ENCODE data around the gene VEGFB. TPM values are rescaled to one million over a fixed set of nuclear protein-coding genes. Genes with fewer than 3 reads are reported as not detected.

Gene VEGFB
- total and polyA plus RNA-seq, 2 donors (not counting 3 experiments of a cell fraction or from before 2014, with no cell fraction given) = 19.3 to 98.1 TPM

DNA sequence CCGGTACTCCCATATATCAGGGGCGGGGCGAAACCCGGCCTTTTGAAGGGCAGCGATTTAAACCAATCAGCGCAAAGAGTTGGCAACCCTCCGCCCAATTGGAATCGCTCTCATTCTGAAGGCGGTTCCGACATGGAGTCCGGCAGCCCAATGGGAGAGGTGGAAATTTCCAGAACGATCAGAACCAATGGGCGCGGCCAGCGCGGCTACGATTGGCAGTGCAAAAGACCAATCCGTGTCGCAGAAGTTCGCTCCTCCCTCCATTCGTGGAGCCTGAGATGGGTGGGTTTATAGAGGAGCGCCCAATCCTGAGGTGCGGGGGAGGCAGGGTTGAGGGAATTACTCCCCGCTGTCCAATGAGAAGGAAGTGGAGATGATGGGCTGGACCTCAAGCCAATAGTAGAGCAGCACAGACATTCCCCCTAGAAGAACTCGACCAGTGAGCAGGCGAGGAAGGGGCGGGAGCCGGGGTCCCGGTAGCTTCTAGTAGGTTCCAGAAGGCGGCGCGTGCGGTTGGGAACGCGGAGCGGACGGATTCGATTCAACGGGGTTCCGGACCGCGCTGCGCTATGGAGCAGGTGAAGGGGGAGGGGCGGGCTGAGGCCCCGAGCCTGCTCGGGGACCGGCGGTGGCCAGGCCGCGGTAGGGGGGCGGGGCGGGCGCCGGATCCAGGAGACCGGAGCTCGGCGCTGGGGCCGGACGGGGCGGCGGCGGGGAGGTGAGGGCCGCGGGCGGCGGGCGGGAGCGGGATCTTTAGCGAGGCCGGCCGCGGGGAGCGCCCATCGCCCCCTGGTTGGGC lies 48.5 kb upstream of the VEGFB start, which contains the start of gene STIP1:
Gene STIP1, plus strand, starts transcription at position 479 of the 799 bp plus-strand sequence. Its CDS starts 91 bp downstream, at position 570.
- Histone ChIP-seq H3K4me1 (ENCODE audit: control insufficient read depth, extremely low read depth, insufficient read depth, low read length) (peaks cover 14% of the 10 kb centered on the region), H3K36me3 (ENCODE audit: control insufficient read depth in 2 of 2, extremely low read depth in 1 of 2, insufficient read depth in 2 of 2, low read length in 2 of 2) (peaks cover 0 to 2% of the 10 kb centered on the region in 2 experiments), H3K9me3 (replicated peaks; ENCODE audit: control insufficient read depth, insufficient read depth, low read length) (no peaks in the 10 kb centered on the region), H3K9me1 (replicated peaks; ENCODE audit: control insufficient read depth, extremely low read depth, insufficient read depth, low read length) (no peaks in the 10 kb centered on the region), H2AFZ (ENCODE audit: low read depth, low read length) (peak within 1 kb of the TSS; percentile 29), H3K27ac (ENCODE audit: insufficient read depth, low read depth, low read length) (peak within 1 kb of the TSS; percentile 64), H4K20me1 (replicated peaks; ENCODE audit: control insufficient read depth, extremely low read depth, insufficient read depth, low read length) (no peaks in the 10 kb centered on the region), H3K79me2 (ENCODE audit: control insufficient read depth, insufficient read depth, low read length) (peaks cover 24% of the 10 kb centered on the region), H3K4me2 (ENCODE audit: insufficient read depth, low read length) (peak within 1 kb of the TSS; percentile 79), H3K4me3 (replicated peaks in 1 of 3; ENCODE audit: insufficient read depth in 1 of 3, low read depth in 1 of 3, low read length in 3 of 3) (peak within 1 kb of the TSS; percentile 17 to 65 (median 56)), H3K27me3 (ENCODE audit: control insufficient read depth in 2 of 2, insufficient read depth in 2 of 2, low read length in 2 of 2) (no peaks in the 10 kb centered on the region), H3K9ac (replicated peaks; ENCODE audit: extremely low read depth, insufficient read depth, low read length) (peak within 1 kb of the TSS; percentile 81)
- dilution Hi-C loops (cut with MboI; ENCODE audit: extremely low pct_ligation_motif_present, low sequenced_read_pairs) (no loop called here), intact Hi-C loops (cut with micrococcal nuclease) (loop anchor here (1.0 to 5.0 kb wide), 5 partner anchors 20 to 119 kb away; partner anchors contain the start of genes DNAJC4, ESRRA, GPR137 and MACROD1)
- CTCF ChIA-PET = interaction anchor here (0.6 to 3.3 kb wide), 17 partner anchors 10 to 186 kb away, joined by 3 to 27 read pairs (median 4); partner anchors contain the start of genes BAD, CATSPERZ, FKBP2 and MACROD1
- POLR2A ChIA-PET = interaction anchor here (0.6 to 1.7 kb wide), 11 partner anchors 16 to 185 kb away, joined by 3 to 6 read pairs (median 4); partner anchors contain the start of genes FERMT3, MACROD1, PRDX5 and TRMT112
- FAIRE-seq = peak; percentile 100
- DNase-seq (ENCODE audit: low read depth, low spot score) = peak; percentile 100
- no TSS peak for BruUV-seq (replicated peaks)
- TF ChIP-seq JUN (IDR thresholded peaks at IDR 0.05; ENCODE audit: borderline replicate concordance, insufficient read depth, insufficient read length, low read depth) (no peak), MYC (IDR thresholded peaks at IDR 0.05; ENCODE audit: low read depth, low read length) (peak; percentile 7), FOS (IDR thresholded peaks at IDR 0.05; ENCODE audit: borderline replicate concordance, insufficient read depth, low read length) (no peak), POLR2AphosphoS5 (IDR thresholded peaks at IDR 0.05; ENCODE audit: insufficient read depth, low read depth, low read length) (peak; percentile 84), GATA2 (IDR thresholded peaks at IDR 0.05; ENCODE audit: insufficient read depth, insufficient read length, low read depth, low read length) (no peak), POLR2A (IDR thresholded peaks at IDR 0.05; ENCODE audit: low read depth, low read length) (no peak), EZH2 (IDR thresholded peaks at IDR 0.05; ENCODE audit: borderline replicate concordance, low read depth, low read length, severe bottlenecking) (no peak)
- TF ChIP-seq, protein P1, sequence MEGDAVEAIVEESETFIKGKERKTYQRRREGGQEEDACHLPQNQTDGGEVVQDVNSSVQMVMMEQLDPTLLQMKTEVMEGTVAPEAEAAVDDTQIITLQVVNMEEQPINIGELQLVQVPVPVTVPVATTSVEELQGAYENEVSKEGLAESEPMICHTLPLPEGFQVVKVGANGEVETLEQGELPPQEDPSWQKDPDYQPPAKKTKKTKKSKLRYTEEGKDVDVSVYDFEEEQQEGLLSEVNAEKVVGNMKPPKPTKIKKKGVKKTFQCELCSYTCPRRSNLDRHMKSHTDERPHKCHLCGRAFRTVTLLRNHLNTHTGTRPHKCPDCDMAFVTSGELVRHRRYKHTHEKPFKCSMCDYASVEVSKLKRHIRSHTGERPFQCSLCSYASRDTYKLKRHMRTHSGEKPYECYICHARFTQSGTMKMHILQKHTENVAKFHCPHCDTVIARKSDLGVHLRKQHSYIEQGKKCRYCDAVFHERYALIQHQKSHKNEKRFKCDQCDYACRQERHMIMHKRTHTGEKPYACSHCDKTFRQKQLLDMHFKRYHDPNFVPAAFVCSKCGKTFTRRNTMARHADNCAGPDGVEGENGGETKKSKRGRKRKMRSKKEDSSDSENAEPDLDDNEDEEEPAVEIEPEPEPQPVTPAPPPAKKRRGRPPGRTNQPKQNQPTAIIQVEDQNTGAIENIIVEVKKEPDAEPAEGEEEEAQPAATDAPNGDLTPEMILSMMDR (IDR thresholded peaks at IDR 0.05; ENCODE audit: extremely low read depth in 1 of 2, insufficient read depth in 1 of 2, low read depth in 1 of 2, low read length in 2 of 2) = peak; percentile 30 to 67
- TF ChIP-seq, protein P2, sequence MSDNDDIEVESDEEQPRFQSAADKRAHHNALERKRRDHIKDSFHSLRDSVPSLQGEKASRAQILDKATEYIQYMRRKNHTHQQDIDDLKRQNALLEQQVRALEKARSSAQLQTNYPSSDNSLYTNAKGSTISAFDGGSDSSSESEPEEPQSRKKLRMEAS (IDR thresholded peaks at IDR 0.05; ENCODE audit: insufficient read depth, insufficient read length) = peak; percentile 42
